Cardiac muscle cell (in vitro differentiated cells and primary cell): Measurements from ENCODE around the gene SMPDL3A. TPM values are rescaled to one million over a fixed set of nuclear protein-coding genes. Genes with fewer than 3 reads are reported as not detected.

Source experiments
- DNase-seq, 2 donors: peaks; one replicate each; pipeline versions ENCODE4 v3.0.0 to v3.0.0-alpha.2; 2010 to 2017; ENCODE audit warnings: low read depth in 1 of 2, low spot score in 1 of 2
- H3K27ac ChIP-seq: fragments of 200-600 bp; sonication (generic); 2 replicates; pipeline ENCODE4 v1.5.1; 2016
- H3K27me3 ChIP-seq: fragments of 200-600 bp; sonication (generic); 2 replicates; pipeline ENCODE4 v1.6.0; 2016; ENCODE audit warnings: control low read depth
- H3K36me3 ChIP-seq: fragments of 200-600 bp; sonication (generic); 2 replicates; pipeline ENCODE4 v1.5.1; 2016; ENCODE audit warnings: control low read depth
- H3K4me1 ChIP-seq: fragments of 200-600 bp; sonication (generic); 2 replicates; pipeline ENCODE4 v1.8.1; 2017; ENCODE audit warnings: low read depth, mild to moderate bottlenecking, mixed run types
- H3K4me3 ChIP-seq: fragments of 200-600 bp; sonication (generic); 2 replicates; pipeline ENCODE4 v1.5.1; 2016; ENCODE audit warnings: mild to moderate bottlenecking
- H3K9me3 ChIP-seq: fragments of 200-600 bp; sonication (generic); 2 replicates; pipeline ENCODE4 v1.5.1; 2017; ENCODE audit warnings: low read depth, mild to moderate bottlenecking, control low read depth
- polyA plus RNA-seq: library from polyadenylated mRNA; unstranded; fragments of >200 nt; fragmentation: Nextera tagmentation; extraction: Ambion mirVana; gene quantifications from 2 replicates; pipeline ENCODE4 v1.2.1, GENCODE V29; 2016
- total RNA-seq: library from RNA; depleted of rRNA; stranded (reverse); fragments of >200 nt; gene quantifications from 2 replicates; pipeline ENCODE4 v1.2.3, GENCODE V29; 2016
- TF ChIP-seq, protein P1 (sequence below): IDR thresholded peaks from 2 replicates; pipeline ENCODE4 v1.5.1; 2012; ENCODE audit warnings: low read depth, mild to moderate bottlenecking, low read length

Gene SMPDL3A
- total and polyA plus RNA-seq, 2 experiments from 2014 or later: 1.4 to 6.1 TPM

DNA sequence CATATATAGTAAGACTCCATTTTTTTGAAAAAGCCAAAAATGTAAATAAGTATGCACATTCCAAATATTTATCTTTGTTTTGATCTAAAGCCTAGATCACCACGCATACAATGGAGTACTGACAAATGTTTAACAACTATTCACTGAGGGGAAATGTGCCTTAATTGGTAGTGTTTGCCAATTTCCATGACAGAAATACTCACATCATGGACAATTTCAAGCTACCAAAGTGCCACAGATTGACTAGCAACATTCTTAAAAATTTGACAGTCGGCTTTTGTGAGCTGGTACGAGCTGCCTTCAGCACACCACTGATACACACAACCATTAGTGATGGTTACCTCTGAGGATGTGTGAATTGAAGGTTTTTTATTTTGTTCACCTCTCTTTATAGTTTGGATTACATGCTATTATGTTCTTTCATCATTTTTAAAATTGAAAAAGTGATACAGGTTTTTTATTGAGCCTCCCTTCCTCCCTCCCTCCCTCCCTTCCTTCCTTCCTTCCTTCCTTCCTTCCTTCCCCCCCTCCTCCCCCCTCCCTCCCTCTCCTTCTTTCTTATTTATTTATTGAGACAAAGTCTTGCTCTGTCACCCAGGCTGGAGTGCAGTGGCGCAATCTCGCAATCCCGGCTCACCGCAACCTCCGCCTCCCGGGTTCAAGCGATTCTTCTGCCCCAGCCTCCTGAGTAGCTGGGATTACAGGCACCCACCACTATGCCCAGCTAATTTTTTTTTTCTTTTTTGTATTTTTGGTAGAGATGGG, 19.2 kb downstream of the SMPDL3A start:
- Histone ChIP-seq H3K9me3 (no peaks in the 10 kb centered on the region), H3K27me3 (no peaks in the 10 kb centered on the region), H3K4me1 (no peaks in the 10 kb centered on the region), H3K27ac (no peak overlapping the region), H3K4me3 (no peak overlapping the region), H3K36me3 (peaks cover 3% of the 10 kb centered on the region)
- DNase-seq: no peak
- TF ChIP-seq, protein P1, sequence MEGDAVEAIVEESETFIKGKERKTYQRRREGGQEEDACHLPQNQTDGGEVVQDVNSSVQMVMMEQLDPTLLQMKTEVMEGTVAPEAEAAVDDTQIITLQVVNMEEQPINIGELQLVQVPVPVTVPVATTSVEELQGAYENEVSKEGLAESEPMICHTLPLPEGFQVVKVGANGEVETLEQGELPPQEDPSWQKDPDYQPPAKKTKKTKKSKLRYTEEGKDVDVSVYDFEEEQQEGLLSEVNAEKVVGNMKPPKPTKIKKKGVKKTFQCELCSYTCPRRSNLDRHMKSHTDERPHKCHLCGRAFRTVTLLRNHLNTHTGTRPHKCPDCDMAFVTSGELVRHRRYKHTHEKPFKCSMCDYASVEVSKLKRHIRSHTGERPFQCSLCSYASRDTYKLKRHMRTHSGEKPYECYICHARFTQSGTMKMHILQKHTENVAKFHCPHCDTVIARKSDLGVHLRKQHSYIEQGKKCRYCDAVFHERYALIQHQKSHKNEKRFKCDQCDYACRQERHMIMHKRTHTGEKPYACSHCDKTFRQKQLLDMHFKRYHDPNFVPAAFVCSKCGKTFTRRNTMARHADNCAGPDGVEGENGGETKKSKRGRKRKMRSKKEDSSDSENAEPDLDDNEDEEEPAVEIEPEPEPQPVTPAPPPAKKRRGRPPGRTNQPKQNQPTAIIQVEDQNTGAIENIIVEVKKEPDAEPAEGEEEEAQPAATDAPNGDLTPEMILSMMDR: no peak

DNA sequence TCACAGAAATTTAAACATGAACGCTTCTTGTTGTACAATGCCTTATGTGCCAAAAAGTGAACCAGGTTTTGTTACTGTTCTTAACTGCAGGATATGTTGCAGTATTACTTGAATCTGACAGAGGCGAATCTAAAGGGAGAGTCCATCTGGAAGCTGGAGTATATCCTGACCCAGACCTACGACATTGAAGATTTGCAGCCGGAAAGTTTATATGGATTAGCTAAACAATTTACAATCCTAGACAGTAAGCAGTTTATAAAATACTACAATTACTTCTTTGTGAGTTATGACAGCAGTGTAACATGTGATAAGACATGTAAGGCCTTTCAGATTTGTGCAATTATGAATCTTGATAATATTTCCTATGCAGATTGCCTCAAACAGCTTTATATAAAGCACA, 19.9 kb downstream of the SMPDL3A start:
- H3K27ac ChIP-seq: no peak overlapping the region
- no peak for DNase-seq
- H3K4me1 ChIP-seq: no peaks in the 10 kb centered on the region
- H3K36me3 ChIP-seq: peaks cover 3% of the 10 kb centered on the region
- H3K9me3 ChIP-seq: no peaks in the 10 kb centered on the region
- H3K4me3 ChIP-seq: no peak overlapping the region
- no peaks in the 10 kb centered on the region for H3K27me3 ChIP-seq
- TF ChIP-seq, protein P1: no peak

DNA sequence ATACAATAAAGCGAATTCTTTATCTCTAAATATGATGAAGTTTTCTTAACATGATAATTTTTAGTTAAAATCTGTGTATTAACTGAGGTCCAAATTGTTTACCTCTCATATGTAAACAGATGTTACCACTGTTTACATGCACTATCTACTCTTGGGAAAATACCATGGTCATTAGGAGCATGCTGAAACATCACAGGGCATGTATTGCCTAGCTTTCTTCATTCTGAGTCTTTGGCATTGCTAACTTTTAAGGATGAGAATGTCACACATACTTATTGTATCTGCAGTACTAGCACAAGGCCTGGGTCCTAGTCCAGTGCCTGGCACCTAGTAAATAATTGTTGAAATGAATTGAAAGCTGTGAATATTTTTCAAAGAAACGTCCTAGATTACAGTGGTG, 20.6 kb downstream of the SMPDL3A start:
- Histone ChIP-seq H3K4me3 (no peak overlapping the region), H3K9me3 (no peaks in the 10 kb centered on the region), H3K27me3 (no peaks in the 10 kb centered on the region), H3K36me3 (peaks cover 3% of the 10 kb centered on the region), H3K27ac (no peak overlapping the region), H3K4me1 (no peaks in the 10 kb centered on the region)
- TF ChIP-seq, protein P1: no peak
- no peak for DNase-seq

DNA sequence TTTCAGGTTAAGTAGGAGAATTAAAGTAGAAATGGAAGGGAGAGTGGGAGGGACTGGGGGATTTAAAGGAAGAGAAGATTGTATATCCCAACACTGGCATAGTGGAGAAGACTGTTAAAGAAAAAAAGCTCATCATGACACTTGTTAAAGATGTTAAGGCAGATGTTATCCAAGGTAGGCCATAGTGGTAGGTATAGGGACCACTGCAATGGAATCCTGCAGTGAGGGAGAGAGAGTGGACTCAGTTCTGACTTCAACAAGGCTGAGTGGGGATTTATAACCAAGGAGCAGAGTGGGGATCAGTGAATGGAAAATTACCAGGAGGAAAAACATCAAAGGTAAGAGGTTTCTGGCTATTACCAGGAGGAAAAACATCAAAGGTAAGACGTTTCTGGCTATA, 21.1 kb downstream of the SMPDL3A start:
- TF ChIP-seq, protein P1: no peak

DNA sequence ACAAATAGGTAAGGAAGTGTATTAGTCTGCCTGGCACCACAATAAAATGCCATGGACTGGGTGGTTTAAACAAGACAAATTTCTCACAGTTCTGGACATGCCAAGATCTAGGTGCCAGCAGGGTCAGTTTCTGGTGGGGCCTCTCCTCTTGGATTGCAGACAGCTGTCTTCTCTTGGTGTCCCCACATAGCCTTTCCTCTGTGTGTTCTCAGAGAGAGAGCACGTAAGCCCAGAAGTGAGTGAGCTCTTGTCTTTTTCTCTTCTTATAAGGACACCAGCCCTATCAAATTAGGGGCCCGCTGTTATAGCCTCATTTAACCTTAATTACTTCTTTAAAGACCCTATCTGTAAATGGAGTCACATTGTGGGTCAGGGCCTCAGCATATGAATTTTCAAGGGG, 28.3 kb downstream of the SMPDL3A start:
- Histone ChIP-seq H3K27ac (no peak overlapping the region), H3K36me3 (no peaks in the 10 kb centered on the region), H3K4me3 (no peak overlapping the region), H3K4me1 (no peaks in the 10 kb centered on the region), H3K27me3 (no peaks in the 10 kb centered on the region), H3K9me3 (no peaks in the 10 kb centered on the region)
- TF ChIP-seq, protein P1: no peak
- no peak for DNase-seq

More for the DNA sequence above, 21.1 kb downstream of the SMPDL3A start:
- H3K4me3 ChIP-seq: no peak overlapping the region
- H3K27me3 ChIP-seq: no peaks in the 10 kb centered on the region
- H3K27ac ChIP-seq: no peak overlapping the region
- H3K4me1 ChIP-seq: no peaks in the 10 kb centered on the region
- no peaks in the 10 kb centered on the region for H3K9me3 ChIP-seq
- no peak for DNase-seq
- peaks cover 3% of the 10 kb centered on the region for H3K36me3 ChIP-seq
